NCI-H526 treated with DMSO at 0.1 percent for 48 hours (cell line): ENCODE measurements around the gene SLC2A13.
"Not testable (repeated sequence)": the region's sequence is repeated elsewhere in the genome, so short reads cannot be mapped to it uniquely, and the experiment has no call there.

Experiments
- DNase-seq: peaks from one replicate; lab custom pipeline; 2025; lab: John Stamatoyannopoulos, UW

Gene SLC2A13

DNA sequence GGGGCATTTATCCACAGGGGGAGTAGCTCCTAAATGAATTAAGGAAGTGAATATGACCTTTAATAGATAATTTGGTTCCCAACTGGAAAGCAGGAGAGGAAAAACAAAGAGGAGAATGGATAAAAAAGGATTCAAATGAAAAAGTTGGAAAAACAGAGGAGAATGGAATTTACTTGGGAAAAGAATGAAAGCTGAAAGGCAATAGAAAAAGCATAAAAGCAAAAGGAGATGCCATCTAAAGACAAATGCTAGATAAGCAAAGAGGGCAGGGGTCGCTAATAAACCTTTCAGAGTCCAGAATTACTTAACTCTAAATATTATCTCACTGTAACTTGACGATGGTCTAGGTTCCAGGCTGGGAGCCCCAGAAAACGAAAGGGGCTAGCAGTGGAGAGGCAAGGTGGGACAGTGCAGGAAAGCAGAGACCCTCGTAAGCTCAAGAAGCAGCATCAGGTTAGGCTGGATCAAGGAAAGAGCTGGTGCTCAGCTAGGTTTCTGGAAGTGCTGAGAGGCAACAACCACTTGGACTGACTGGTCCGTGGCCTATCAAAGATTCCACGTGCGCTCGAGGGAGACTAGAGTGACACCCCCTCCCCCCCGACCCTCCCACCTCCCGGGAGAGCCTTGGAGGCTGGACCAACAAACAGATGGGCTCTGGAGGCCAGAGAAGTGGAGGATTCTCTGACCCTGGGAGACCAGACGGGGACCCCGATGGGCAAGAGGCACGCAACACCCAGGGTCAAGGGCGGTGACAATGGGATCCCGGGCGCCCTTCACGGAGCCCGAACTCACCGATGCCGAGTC is 1.2 kb downstream of the SLC2A13 start:
- DNase-seq: no peak

DNA sequence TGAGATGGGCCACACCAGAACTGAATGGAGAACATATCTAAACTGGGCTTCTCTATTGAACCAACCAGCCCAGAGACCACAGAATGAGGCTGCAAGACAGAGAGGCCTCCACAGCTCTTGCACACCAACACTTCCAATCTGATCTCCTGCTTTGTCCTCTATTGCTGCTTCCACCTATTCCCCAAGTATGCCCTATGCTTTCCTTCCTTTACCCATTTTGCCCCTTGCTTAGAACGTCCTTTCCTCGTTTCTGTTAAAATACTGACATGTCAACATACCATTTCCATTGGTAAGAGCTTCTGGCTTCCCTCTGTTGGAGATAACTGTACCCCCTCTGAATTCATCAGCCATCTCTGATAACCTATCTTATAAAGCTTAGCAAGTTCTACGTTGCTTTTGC is 2.8 kb downstream of the SLC2A13 start:
- no peak for DNase-seq

DNA sequence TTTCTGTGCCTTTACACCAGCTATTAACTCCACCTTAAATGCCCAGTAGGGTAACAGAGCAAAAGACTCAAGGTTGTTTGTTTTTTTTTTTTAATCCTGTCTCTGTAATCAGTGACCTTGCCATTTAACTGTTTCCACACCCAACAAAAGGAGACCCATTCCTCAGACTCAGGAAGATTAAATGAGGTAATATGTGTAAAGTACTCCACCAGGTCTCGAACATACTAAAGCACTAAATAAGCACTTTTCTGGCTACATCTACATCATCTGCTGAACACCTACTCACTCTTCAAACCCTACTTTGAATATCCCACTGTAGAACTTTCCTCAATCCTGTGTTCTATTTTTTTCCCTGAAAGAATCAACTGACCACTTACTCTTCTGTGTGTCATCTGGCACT is 4.1 kb downstream of the SLC2A13 start:
- no peak for DNase-seq

DNA sequence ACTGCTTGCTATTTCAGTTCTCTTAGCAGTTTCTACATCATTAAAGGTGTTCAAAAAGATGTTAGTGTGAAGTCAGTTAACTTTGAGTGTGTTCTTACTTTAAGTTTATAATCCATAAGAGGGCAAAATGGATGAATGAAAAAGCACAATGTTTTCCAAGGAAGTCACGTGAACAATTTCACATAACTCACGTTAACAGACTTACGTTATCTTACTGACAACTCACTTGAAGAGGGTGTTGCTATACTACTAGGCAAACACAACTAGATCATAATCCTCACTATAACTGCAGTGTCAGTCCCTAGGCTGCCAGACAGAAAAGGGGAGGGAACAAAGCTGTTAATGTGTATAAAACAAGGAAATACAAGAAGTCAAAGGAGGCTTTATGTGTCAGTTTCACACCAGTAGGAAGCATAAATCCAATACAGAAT is 6.4 kb downstream of the SLC2A13 start:
- DNase-seq: no peak

DNA sequence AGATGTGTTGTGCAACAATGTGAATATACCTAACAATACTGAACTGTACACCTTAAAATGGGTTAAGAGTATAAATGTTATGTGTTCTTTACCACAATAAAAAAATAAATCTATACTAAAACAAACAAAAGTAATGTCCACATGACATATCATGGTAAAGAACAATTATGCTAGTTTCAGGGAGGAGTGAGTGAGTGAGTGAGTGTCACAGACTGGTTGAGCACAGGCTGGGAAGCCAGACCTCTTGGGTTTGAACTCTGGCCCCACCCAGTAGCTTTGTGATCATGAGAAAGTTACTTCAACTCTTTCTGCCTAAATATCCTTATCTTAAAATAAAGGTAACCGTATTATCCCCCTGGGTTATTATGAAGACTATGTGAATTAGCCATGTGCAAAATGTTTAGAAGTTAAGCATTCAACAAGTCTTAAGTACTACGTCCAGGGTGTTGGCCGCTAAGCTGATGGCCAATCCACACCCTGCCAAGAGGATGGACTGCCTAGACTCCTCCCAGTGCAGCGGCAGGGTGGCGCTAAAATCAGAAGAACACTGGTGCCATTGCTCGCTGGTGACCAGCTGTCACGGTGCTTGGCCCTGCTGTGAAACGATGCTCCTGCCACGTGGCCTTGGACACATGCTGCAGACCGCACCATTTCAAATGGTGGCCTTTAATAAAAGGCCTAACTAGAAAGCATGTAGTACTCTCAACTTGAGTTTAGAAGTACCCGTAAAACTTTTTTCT is 7.3 kb downstream of the SLC2A13 start:
- DNase-seq: no peak

DNA sequence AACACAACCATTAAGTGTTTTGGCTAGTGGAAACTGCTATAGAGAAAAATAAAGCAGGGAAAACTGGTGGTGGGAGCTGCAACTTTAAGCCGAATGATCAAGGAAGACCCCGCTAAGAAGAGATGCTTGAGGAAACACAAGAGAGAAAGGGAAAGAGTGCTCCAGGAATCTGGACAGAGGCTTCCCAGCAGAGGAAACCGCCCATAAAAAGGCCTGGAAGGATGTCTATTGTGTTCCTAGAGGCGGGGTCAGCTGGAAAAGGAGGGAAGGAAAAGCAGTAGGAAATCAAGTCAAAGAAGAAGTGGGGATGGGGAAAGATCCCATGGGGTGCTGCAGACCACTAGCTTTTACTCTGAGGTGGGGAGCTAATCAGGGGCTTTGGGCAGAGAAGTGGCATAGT is 12.4 kb downstream of the SLC2A13 start:
- DNase-seq: no peak

DNA sequence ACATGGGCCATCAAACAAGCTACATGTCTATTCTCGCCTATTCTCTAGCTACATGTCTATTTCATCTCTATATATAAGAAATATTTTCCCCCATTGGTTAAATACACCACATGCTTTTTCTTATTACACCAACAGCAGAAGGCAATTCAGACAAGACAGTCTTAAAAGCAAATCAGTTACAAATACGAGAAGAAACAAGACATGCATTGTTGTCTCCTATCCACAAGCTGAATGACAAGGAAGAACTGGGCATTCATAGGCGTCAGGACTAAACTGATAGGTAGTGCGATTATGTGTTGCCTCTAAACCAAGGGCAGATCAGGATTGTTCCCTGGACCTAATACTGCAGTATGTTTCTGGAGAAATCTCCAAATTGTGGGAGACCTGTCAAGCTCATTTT is 19.4 kb downstream of the SLC2A13 start:
- no peak for DNase-seq

DNA sequence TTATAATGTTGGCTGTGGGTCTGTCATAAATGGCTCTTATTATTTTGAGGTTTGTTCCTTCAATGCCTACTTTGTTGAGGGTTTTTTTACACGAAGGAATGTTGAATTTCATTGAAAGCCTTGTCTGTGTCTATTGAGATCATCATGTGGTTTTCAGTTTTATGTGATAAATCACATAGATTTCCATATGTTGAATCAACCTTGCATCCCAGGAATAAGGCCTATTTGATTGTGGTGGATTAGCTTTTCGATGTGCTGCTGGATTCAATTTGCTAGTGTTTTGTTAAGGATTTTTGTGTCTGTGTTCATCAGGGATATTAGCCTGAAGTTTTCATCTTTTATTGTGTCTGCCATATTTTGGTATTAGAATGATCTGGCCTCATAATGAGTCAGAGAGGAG is 27.6 kb downstream of the SLC2A13 start:
- DNase-seq: no peak

DNA sequence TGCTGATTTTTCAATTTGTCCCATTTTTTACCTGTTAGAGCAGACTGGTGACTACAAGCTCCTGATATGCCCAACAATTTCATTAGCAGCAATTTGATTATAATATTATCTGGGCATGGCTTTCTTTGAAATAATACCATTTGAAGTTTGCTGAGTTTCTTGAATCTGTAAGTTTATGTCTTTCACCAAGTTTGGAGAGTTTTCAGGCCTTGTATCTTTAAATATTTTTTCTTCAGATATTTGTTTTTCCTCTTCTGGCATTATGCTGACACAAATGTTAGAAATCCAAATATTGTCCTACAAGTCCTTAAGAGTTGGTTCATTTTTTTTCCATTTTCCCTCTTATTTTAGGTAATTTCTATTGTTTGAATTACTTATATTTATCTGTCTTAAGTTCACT is 30.4 kb downstream of the SLC2A13 start:
- no peak for DNase-seq

DNA sequence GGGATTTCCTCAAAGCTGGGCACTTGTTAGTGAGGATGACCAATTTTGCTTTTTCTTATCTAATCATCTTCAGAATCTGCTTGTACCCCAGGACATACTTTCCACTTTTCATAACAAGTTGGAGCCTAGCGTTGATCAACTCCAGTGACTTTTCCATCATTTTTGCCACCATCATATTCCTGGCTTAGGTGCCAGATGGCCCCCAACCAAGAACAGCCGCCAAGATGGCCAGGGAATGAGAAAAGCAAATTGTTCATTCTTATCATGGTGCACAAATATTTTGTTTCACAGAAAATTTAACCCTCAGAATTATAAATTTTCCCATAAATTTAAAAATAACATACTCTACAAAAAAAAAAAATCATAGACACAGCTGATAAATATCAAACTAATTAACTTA is 37.5 kb downstream of the SLC2A13 start:
- DNase-seq: no peak

DNA sequence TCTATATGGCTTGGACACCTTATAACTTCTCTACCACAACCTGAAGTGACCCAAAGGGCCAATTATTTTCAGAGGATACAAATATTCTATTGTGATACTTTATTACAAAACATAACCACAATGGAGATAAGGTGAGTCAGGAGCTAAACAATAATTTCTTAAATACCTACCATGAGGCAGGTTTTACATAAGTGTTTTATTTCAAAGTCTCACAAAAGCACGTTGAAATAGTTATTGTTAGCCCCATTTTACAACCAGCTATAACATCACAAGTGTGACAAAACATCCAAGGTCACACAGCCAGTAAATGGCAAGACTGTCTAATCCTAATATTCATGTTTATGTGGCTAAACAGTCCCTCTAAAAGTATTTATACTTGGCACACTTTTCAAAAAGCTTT is 40.2 kb downstream of the SLC2A13 start:
- no peak for DNase-seq

DNA sequence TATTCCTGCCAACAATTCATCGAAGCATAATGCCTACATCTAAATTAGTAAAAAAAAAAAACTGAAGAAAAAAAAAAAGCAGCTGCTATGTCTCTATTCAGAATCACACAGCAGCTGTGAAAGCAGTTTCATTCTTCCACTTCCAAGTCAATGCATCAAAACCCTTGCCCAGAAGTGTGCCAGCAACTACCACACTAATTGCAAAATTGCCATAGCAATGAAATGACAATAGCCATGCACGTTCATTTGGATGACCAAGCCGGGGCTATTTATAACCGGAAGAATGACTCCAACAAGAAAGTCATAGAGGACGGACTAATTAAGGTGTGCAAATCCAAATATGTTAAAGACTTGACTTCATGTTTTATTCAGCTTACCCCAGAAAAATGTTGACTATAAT is 42.5 kb downstream of the SLC2A13 start:
- DNase-seq: no peak

DNA sequence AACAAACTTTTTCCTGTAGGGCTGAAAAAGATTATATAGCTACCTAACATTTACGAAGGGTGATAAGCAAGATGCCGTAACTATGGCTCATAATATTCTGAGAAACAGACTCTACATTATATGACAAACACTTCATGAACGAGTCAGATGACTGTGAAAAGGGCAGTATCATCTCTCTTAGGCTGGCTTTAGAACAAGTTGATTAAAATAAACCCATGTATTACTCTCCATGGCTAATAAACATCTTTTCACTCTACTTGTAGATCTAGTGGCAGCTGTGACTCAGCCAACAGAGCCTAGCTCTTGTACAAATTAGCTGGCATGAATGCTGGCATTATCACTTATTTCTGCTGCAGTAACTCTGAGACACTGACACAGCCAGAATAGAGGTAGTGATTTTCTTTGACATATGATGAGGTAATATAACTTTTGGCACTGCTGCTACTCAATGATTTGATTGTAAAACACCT is 47.1 kb downstream of the SLC2A13 start:
- DNase-seq: no peak

DNA sequence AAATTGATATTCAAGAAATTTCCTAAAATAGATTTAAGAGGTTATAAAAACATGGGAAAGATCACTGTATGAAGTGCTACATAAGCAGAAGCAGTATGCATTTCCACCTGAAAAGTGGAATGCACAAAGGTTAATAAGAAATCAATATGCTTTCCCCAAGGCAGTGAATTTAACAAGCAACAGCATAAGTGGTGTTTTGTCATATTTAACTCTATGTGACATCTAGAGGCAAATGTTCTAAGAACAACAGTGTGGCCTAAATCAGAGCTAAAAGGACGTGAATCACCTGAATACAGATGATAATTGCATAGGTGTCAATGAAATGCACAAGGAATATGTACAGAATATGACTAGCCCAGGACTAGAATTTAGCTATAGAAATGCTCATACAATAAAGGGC is 49.5 kb downstream of the SLC2A13 start:
- no peak for DNase-seq

DNA sequence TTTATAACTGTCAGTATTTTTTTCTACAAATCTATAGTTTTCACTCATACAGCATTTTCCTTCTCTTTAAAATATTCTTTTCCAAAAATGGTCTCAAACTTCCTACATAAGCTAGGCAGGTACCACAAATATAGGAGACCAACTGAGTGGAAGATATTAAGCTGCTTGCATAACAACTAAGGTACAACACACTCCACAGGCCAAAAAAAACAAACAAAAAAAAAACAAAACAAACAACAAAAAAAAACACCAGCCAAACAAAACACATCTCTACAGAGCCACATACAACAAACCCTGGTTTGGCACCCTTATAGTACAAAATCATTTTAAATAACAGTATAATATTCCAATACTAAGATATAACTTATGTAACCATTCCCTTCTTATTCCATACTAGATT is 50.1 kb downstream of the SLC2A13 start:
- DNase-seq: no peak

DNA sequence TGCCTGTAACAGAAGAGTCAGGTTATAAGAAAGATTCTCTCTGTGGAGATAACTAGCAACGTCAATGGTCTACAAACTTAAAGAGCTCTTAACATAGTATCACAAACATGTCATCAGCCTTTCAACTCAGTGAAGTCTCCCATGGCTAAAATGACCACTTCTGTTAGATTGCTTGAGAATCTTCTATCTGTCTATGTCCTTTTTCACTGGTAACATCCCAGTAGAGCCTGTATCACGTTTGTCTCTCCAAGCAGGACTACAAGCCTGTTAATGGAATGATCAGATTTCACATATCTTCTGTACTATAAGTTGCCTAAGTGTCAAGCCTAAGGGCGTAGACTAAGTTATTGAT is 50.7 kb downstream of the SLC2A13 start:
- no peak for DNase-seq

DNA sequence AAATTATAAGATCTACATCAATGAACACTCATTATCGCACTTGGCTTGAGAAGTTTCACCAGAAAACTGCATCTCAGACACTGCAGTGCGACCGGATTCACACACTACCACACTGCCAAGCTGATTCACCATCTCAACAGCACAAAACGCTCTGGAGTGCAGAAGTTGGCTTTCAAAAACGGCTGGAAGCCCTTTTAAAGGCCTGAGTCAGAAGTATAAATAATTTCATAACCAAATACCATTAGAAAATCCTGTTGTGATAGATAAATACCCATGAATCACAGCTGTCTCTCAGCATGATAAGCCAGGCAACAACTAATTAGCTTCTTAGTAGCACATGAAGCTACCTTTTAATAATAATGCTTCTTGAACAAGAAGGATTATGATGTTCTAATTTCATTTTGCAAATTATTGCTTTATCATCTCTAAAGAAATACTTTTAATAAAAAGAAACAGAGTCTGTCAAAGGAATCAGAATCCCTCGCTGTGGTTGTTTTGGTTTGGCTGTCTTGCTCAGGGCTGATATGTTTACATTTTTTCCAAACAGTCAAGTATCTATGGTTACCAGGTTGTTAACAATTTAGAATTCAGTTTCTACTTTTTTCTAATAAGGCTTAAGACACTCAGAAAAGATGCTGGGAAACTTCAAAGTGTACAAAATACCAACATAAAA is 51.2 kb downstream of the SLC2A13 start:
- DNase-seq: no peak

DNA sequence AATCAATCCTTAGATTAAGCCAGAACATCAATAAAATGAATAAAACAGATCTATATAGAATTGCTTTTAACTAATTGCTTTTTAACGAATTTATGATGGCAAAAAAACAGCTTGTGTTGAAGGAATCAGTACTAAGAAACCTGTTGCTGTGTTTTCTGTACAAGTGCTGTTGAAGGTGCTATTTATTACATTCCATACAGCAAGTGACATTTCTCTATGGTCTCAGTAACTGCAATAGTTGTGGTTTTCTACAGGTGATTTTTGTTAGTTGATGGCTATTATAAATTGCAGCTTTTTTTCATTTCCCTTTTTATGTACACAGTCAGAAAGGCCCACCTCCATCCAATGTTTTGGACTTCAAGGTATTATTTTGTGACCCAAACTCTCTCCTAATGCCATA is 56.6 kb downstream of the SLC2A13 start:
- no peak for DNase-seq

DNA sequence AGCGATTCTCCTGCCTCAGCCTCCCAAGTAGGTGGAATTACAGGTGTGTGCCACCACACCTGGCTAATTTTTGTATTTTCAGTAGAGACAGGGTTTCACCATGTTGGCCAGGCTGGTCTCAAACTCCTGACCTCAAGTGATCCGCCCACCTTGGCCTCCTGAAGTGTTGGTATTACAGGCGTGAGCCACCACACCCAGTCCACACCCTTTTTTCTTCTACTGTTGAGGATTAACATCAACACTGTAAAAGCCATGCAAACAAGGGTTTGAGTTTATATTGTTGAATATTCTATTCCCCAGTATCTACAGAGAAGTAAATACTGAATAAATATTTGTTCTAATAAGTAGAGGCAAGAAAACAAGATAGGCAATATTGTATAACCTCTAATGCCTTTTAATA is 58.9 kb downstream of the SLC2A13 start:
- not testable (repeated sequence) for DNase-seq

DNA sequence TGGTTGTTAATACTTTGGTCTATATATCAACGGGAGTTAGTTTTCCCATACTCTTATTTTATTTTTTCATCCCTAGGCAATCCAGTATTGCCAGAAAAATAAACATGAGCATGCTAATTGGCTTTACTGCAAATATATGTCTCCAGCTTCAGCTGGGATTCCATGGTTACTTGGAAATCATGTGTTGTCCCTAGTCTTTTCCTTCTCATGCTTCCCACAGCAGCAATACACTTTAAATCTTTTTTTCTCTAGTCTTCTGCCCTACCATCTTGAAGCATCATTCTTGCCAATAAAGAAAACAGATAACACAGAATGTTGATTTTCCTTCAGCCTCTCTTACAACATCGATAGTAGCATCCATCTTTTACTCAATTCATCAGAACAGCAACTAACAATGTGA is 60.2 kb downstream of the SLC2A13 start:
- no peak for DNase-seq

DNA sequence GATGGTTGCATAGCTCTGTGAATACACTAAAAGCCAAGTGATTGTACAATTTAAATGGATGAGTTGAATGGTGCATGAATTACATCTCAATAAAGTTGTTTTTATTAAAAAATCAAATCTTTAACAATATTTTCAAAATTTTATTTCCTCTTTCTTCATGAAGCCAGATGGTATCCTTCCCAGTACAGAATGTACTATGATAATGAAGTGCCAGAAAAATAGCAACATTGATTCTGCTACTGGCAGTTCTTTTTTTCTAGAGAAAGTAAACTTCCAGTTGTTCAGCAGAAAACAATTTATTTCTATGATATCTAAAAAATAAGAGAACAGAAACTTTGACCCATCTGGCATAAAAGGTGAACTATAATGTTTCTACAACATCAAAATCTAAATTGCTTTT is 61.5 kb downstream of the SLC2A13 start:
- no peak for DNase-seq

DNA sequence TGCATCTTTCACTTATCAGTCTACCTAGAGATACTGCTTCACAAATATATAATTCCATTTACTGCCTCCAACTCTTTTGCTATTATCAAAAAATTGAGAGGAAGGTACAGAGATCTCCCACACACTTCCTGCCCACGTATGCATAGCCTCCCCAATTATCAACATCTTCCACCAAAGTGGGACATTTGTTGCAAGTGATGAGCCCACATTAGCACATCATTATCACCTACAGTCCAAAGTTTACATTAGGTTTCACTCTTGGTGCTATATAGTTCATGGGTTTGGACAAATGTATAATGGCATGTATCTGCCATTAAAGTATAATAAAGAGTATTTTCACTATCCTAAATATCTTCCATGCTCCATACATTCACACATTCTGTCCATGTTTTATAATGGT is 66.3 kb downstream of the SLC2A13 start:
- no peak for DNase-seq

DNA sequence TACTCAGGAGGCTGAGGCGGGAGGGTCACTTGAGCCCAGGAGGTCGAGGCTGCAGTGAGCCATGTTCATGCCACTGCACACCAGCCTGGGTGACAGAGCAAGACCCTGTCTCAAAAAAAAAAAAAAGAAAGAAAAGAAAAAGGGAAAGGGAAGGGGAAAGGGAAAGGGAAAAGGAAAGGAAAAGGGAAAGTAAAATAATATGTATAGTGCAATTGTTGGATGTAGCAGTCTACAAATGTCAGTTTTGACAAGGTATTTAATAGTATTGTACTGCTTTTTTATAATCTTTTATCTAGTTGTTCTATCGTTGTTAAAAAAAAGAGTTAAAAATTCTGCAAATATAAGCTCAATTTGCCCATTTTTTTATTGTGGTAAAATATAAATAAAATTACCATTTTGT is 67.3 kb downstream of the SLC2A13 start:
- no peak for DNase-seq
